ENCODE results near the gene WAC. TPM values are rescaled to one million over a fixed set of nuclear protein-coding genes. Genes with fewer than 3 reads are reported as not detected.

Gene WAC
- total RNA-seq, 3 donors from 2014 or later (not counting 1 experiment from before 2014, with no cell fraction given) = 225 to 245 (median 226) TPM

DNA sequence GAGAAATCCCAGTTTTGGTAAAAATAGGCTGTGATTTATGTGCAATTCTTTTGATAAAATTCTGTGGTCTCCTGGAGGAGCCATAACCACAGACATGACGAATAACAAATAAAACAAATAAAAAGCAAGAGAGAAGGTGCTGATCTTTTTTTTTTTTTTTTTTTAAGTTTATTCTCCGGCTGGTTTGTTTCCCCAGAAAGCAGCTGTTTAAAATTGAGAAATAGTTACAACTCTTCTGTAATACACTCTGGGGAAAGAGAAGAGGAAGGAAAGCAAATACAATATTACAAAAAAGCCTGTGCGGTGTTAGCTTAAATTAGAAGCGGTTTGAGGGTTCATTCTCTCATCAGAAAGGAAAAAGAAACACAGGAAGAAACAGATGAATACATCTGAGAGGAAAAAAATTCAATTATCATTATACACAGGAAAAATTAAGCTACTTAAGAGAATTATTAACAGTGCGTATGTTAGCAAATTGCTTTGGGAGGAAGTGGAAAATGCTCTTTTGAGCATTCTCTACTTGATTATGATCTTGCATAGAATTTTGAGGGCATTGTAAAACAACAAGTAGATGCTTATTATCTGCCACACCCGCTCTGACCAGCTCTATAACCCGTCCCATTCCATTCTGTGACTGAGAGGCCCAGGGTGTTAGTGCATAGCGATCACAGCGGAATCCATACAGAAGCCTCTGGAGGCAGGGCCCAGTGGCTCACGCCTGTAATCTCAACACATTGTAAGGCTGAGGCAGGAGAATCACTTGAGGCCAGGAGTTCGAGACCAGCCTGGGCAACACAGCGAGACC lies 40.6 kb upstream of the WAC start:
- ATAC-seq (no peak), DNase-seq (no peak)
- Mint-ChIP-seq H3K27me3 (ENCODE audit: low read depth in 2 of 2) (peaks cover 0 to 7% of the 10 kb centered on the region in 2 donors), H3K4me3 (no peak overlapping the region), H3K4me1 (peaks cover 1 to 6% of the 10 kb centered on the region in 2 donors), H3K27ac (peak overlapping the region in 1 of 2 donors; percentile 10), H3K9me3 (no peaks in the 10 kb centered on the region), H3K36me3 (no peaks in the 10 kb centered on the region)
- Histone ChIP-seq H3K27ac (ENCODE audit: low read length) (no peak overlapping the region), H3K4me1 (ENCODE audit: control insufficient read depth, insufficient read depth, low read length) (no peaks in the 10 kb centered on the region), H3K27me3 (ENCODE audit: control insufficient read depth, insufficient read depth, low read length) (no peaks in the 10 kb centered on the region), H3K9me3 (ENCODE audit: control insufficient read depth, insufficient read depth, low read length) (no peaks in the 10 kb centered on the region), H3K36me3 (ENCODE audit: control insufficient read depth, insufficient read depth, low read length) (no peaks in the 10 kb centered on the region), H3K4me3 (ENCODE audit: low read length) (no peak overlapping the region)
- TF ChIP-seq CTCF (IDR thresholded peaks at IDR 0.05) = no peak
- intact Hi-C loops (cut with micrococcal nuclease) = no loop called here
- 81% methylated on average over 8 of the region's 12 CpGs for WGBS (ENCODE audit: insufficient coverage)

- no peak for DNase-seq
- Histone ChIP-seq H3K36me3 (ENCODE audit: control insufficient read depth, insufficient read depth, low read length) (no peaks in the 10 kb centered on the region), H3K4me1 (ENCODE audit: control insufficient read depth, insufficient read depth, low read length) (no peaks in the 10 kb centered on the region), H3K27ac (ENCODE audit: low read length) (no peak overlapping the region), H3K9me3 (ENCODE audit: control insufficient read depth, insufficient read depth, low read length) (no peaks in the 10 kb centered on the region), H3K27me3 (ENCODE audit: control insufficient read depth, insufficient read depth, low read length) (no peaks in the 10 kb centered on the region), H3K4me3 (ENCODE audit: low read length) (no peak overlapping the region)
- Mint-ChIP-seq H3K27ac (no peak overlapping the region), H3K27me3 (ENCODE audit: low read depth in 2 of 2) (peaks cover 0 to 3% of the 10 kb centered on the region in 2 donors), H3K4me3 (no peak overlapping the region), H3K9me3 (no peaks in the 10 kb centered on the region), H3K36me3 (no peaks in the 10 kb centered on the region), H3K4me1 (peaks cover 0 to 5% of the 10 kb centered on the region in 2 donors)
- no peak for ATAC-seq
- 78% methylated on average over 2 of the region's 2 CpGs for WGBS (ENCODE audit: insufficient coverage)
- TF ChIP-seq CTCF (IDR thresholded peaks at IDR 0.05) = no peak
- intact Hi-C loops (cut with micrococcal nuclease) = no loop called here
Measured at GRCh38 chr10:28494420-28494819, 38.5 kb upstream of the WAC start.

- H3K9me3 ChIP-seq (ENCODE audit: control insufficient read depth, insufficient read depth, low read length) = no peaks in the 10 kb centered on the region
- no peaks in the 10 kb centered on the region for H3K27me3 ChIP-seq (ENCODE audit: control insufficient read depth, insufficient read depth, low read length)
- H3K9me3 Mint-ChIP-seq = no peaks in the 10 kb centered on the region
- H3K4me1 ChIP-seq (ENCODE audit: control insufficient read depth, insufficient read depth, low read length) = no peaks in the 10 kb centered on the region
- H3K4me3 ChIP-seq (ENCODE audit: low read length) = no peak overlapping the region
- H3K27me3 Mint-ChIP-seq (ENCODE audit: low read depth in 2 of 2) = peaks cover 0 to 5% of the 10 kb centered on the region in 2 donors
- H3K27ac Mint-ChIP-seq = no peak overlapping the region
- no peak for TF ChIP-seq CTCF (IDR thresholded peaks at IDR 0.05)
- H3K27ac ChIP-seq (ENCODE audit: low read length) = no peak overlapping the region
- no peak for ATAC-seq
- peaks cover 2 to 5% of the 10 kb centered on the region in 2 donors for H3K4me1 Mint-ChIP-seq
- no peak overlapping the region for H3K4me3 Mint-ChIP-seq
- WGBS (ENCODE audit: insufficient coverage) = 81% methylated on average over 3 of the region's 3 CpGs
- no peaks in the 10 kb centered on the region for H3K36me3 Mint-ChIP-seq
- DNase-seq = no peak
- no peaks in the 10 kb centered on the region for H3K36me3 ChIP-seq (ENCODE audit: control insufficient read depth, insufficient read depth, low read length)
- intact Hi-C loops (cut with micrococcal nuclease) = no loop called here
Measured at GRCh38 chr10:28495084-28495483, 37.8 kb upstream of the WAC start.

Data from natural killer cell (primary cell).